Measurements from ENCODE around the gene RAB6C.
"Not testable (repeated sequence)": the region's sequence is repeated elsewhere in the genome, so short reads cannot be mapped to it uniquely, and the experiment has no call there.

RAB6C gene

DNA sequence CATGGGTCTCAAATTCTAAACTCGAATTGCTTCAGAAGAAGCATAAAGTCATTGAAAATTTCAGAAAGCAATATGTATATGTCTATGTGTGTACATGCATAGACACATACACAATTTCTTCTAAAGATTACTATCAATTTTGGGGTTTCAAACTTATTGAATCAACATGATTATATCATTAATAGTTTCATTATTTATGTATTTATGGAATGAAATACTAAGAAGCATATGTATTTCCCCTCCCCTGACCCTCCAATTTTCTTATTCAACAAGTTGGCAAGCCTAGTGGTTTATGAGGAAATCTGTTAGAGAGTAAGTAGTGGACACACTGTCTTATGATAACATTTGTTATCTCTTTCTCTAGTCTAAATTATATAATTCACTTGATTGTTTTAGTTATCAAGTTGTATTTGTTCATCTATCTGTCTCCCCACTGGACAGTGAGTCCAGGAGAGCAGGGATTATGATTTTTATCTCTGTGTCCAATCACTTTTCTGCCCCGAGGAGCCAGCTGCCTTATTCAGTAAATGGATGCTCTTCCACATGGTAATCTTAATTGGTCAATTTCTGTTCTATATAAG, 17.3 kb downstream of the RAB6C start:
- not testable (repeated sequence) for DNase-seq

DNA sequence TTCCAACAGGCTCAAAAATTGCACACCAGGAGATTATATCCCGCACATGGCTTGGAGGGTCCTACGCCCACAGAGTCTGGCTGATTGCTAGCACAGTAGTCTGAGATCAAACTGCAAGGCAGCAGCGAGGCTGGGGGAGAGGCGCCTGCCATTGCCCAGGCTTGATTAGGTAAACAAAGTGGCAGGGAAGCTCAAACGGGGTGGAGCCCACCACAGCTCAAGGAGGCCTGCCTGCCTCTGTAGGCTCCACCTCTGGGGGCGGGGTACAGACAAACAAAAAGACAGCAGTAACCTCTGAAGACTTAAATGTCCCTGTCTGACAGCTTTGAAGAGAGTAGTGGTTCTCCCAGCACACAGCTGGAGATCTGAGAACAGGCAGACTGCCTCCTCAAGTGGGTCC, 19.3 kb downstream of the RAB6C start:
- DNase-seq = not testable (repeated sequence)

DNA sequence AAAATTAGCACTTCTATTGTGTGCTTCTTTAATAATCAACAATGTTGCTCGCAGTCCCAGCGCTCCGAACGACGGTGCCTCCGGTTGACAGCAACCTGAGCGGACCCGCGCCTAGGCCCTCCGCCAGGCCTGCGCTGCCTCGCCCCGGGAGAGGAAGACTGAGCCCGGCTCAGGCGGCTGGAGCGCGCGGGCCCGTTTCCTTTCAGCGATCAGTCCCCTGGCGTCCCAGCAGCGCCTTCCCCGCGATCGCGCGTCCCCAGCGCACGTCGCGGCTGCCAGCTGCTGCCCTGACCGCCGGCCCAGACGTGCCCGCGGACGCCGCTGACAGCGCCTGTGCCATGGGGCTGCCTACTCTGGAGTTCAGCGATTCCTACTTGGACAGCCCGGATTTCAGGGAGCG, 26.4 kb downstream of the RAB6C start:
- DNase-seq = not testable (repeated sequence)

DNA sequence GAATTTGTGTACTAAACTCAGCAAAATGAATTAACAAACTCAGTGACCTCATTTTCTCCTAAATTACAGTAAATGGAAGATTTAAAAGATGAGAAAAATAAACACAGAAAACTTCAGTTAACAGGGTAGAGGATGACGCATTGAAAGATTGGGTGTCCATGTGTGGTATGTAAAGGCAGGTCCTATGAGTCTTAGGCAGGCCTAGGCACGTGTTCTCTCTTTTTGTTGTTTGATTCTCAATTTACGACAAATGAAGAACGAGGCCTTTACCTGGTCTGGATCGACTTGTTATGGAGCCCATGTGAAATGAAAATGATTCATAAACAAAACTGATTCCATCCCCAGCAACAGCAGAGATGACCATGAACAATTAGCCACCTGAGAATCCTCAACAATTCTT, 37.2 kb downstream of the RAB6C start:
- not testable (repeated sequence) for DNase-seq

DNA sequence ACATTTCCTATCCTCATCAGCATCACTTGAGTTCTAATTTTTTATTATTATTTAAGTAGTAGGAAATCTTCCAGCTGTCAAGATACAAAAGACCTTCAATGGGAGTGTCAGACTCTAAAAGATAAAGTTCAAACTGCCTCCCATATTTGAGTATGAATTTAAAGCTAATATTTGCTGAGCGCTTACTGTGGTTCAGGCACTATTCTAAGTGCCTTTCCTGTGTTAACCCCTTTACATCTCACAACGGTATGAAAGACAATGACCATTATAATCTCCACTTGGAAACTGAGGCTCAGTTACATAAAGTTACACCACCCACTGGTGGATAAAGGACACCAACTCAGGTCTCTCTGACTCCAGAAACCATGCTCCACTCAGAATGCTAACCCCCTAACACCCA, 39.9 kb downstream of the RAB6C start:
- no peak for DNase-seq

DNA sequence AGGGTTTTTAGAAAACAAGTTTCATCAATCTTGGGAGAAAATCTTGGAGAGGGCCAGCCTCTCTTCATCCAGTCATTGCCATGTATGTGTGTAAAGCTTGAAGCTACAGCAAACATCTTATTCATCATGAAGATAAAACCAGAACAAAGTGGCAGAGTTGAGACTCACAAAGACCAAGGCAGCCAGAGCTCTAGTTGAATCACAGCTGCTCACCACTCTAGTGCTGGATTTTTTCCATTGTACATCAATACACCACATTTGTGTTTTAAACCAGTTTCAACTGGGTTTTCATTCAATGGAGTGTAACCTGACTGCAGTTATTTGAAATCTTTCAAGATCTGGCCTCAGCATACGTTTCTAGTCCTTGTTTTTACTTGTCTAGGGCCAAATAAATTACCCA, 40.6 kb downstream of the RAB6C start:
- not testable (repeated sequence) for DNase-seq

DNA sequence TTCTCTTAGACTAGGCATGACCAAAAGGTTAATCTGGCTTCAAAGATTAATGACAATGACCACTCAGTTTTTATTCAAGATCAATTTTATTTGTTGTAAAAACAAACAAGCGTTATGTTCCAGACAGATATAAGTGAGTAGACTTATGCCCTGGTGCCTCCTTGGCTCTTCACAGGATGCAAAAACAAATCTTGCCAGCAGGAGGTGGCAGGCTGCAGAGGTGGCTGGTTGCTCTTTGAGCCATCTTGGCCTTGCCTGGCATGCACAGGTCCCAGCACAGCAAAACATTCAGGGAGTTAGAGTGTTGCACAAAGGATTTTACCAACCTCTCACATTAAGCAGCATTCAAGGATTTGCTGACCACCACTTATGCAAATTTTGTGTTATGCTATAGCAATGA, 46.5 kb downstream of the RAB6C start:
- DNase-seq = not testable (repeated sequence)
